Mesenchymal stem cell (in vitro differentiated cells and primary cell): Measurements from ENCODE around the gene MICOS13.

Experiments used
- DNase-seq: peaks from one replicate; pipeline ENCODE4 v3.0.0-alpha.2; 2013
- H2AFZ ChIP-seq: one replicate; pipeline ENCODE4 v1.6.1; 2013; ENCODE audit warnings: low read depth, mild to moderate bottlenecking, control low read depth, inconsistent platforms, low read length, moderate library complexity
- H2AK5ac ChIP-seq: 2 replicates; pipeline ENCODE4 v1.6.1; 2013; ENCODE audit warnings: low read length, moderate library complexity, mild to moderate bottlenecking, inconsistent platforms; ENCODE audit not compliant: severe bottlenecking
- H2BK120ac ChIP-seq: one replicate; pipeline ENCODE4 v1.6.1; 2013; ENCODE audit warnings: low read depth, mild to moderate bottlenecking, inconsistent platforms, low read length, moderate library complexity
- H2BK12ac ChIP-seq, 2 experiments: one replicate each; pipeline ENCODE4 v1.6.1; 2013; ENCODE audit warnings: inconsistent platforms in 2 of 2, low read length in 2 of 2, mild to moderate bottlenecking in 2 of 2, moderate library complexity in 2 of 2, control low read depth in 1 of 2
- H2BK15ac ChIP-seq: one replicate; pipeline ENCODE4 v1.6.1; 2013; ENCODE audit warnings: mild to moderate bottlenecking, low read depth, inconsistent platforms; ENCODE audit not compliant: poor library complexity, severe bottlenecking
- H2BK5ac ChIP-seq: 2 replicates; pipeline ENCODE4 v1.6.1; 2013; ENCODE audit warnings: low read depth, mild to moderate bottlenecking, low read length, control low read depth, inconsistent platforms; ENCODE audit not compliant: poor library complexity, severe bottlenecking
- H3K14ac ChIP-seq, 2 experiments: one replicate each; pipeline ENCODE4 v1.6.1; 2013; ENCODE audit warnings: inconsistent platforms in 2 of 2, low read length in 2 of 2, control low read depth in 1 of 2, mild to moderate bottlenecking in 1 of 2, moderate library complexity in 1 of 2
- H3K18ac ChIP-seq, 2 experiments: one replicate each; pipeline ENCODE4 v1.6.1; 2013; ENCODE audit warnings: inconsistent platforms in 2 of 2, low read length in 2 of 2, control low read depth in 1 of 2, low read depth in 1 of 2, mild to moderate bottlenecking in 1 of 2
- H3K23ac ChIP-seq, 2 experiments: one replicate each; pipeline ENCODE4 v1.6.1; 2013; ENCODE audit warnings: inconsistent platforms in 2 of 2, low read length in 2 of 2, mild to moderate bottlenecking in 2 of 2, moderate library complexity in 2 of 2, control low read depth in 1 of 2
- H3K27ac ChIP-seq: 2 replicates; pipeline ENCODE4 v1.5.1; 2013; ENCODE audit warnings: mild to moderate bottlenecking, moderate library complexity, low read length, control low read depth, inconsistent platforms; ENCODE audit not compliant: poor library complexity, severe bottlenecking
- H3K27me3 ChIP-seq, 2 experiments: 2 replicates each; pipeline versions ENCODE4 v1.6.1 to v1.7.0; 2013; ENCODE audit warnings: low read length in 2 of 2, mild to moderate bottlenecking in 2 of 2, moderate library complexity in 2 of 2, control low read depth in 1 of 2, inconsistent platforms in 1 of 2; ENCODE audit not compliant: control insufficient read depth in 1 of 2, insufficient read depth in 1 of 2
- H3K36me3 ChIP-seq, 2 experiments: 2 replicates each; pipeline versions ENCODE4 v1.6.1 to v1.7.0; 2013; ENCODE audit warnings: low read length in 2 of 2, control low read depth in 1 of 2, inconsistent platforms in 1 of 2, low read depth in 1 of 2, mild to moderate bottlenecking in 1 of 2; ENCODE audit not compliant: insufficient read depth in 2 of 2, control insufficient read depth in 1 of 2
- H3K4ac ChIP-seq, 2 experiments: one replicate each; pipeline ENCODE4 v1.6.1; 2013; ENCODE audit warnings: inconsistent platforms in 2 of 2, low read length in 2 of 2, mild to moderate bottlenecking in 2 of 2, moderate library complexity in 2 of 2, control low read depth in 1 of 2, low read depth in 1 of 2
- H3K4me1 ChIP-seq: 2 replicates; pipeline ENCODE4 v1.6.1; 2013; ENCODE audit warnings: low read depth, low read length, control low read depth; ENCODE audit not compliant: control insufficient read depth, insufficient read depth
- H3K4me2 ChIP-seq: 2 replicates; pipeline ENCODE4 v1.6.1; 2013; ENCODE audit warnings: low read length, mild to moderate bottlenecking, inconsistent platforms; ENCODE audit not compliant: poor library complexity, severe bottlenecking
- H3K4me3 ChIP-seq, 2 experiments: 2 replicates each; pipeline versions ENCODE4 v1.5.1 to v1.7.0; 2013; ENCODE audit warnings: low read length in 2 of 2, mild to moderate bottlenecking in 2 of 2, control low read depth in 1 of 2, low read depth in 1 of 2; ENCODE audit not compliant: insufficient read depth in 1 of 2
- H3K79me1 ChIP-seq: replicated peaks from 2 replicates; pipeline ENCODE4 v1.6.1; 2013; ENCODE audit warnings: mild to moderate bottlenecking, control low read depth, low read length, inconsistent platforms; ENCODE audit not compliant: poor library complexity, severe bottlenecking
- H3K9ac ChIP-seq: 2 replicates; pipeline ENCODE4 v1.7.0; 2013; ENCODE audit warnings: mild to moderate bottlenecking, low read length, moderate library complexity
- H3K9me3 ChIP-seq: 2 replicates; pipeline ENCODE4 v1.7.0; 2013; ENCODE audit warnings: mild to moderate bottlenecking, low read length; ENCODE audit not compliant: control insufficient read depth
- H4K8ac ChIP-seq: one replicate; pipeline ENCODE4 v1.6.1; 2013; ENCODE audit warnings: inconsistent platforms, mild to moderate bottlenecking, low read length, moderate library complexity
- H4K91ac ChIP-seq: one replicate; pipeline ENCODE4 v1.6.1; 2013; ENCODE audit warnings: mild to moderate bottlenecking, low read length, inconsistent platforms
- WGBS: methylation state at CpG from one replicate; pipeline ENCODE4 v1.1.7; 2013; ENCODE audit warnings: mixed read lengths; 5-methylcytosine and 5-hydroxymethylcytosine counted together

Gene MICOS13

GRCh38 chr19:5698635-5699422 lies 18.5 kb upstream of the MICOS13 start:
- Histone ChIP-seq H3K27me3 (no peaks in the 10 kb centered on the region), H3K9ac (no peak overlapping the region), H2BK5ac (no peak overlapping the region), H3K4ac (no peak overlapping the region), H3K79me1 (peaks cover 7% of the 10 kb centered on the region), H2AFZ (no peak overlapping the region), H4K8ac (no peak overlapping the region), H3K23ac (no peak overlapping the region), H3K4me3 (no peak overlapping the region), H3K27ac (no peak overlapping the region), H3K14ac (no peak overlapping the region), H3K18ac (no peak overlapping the region), H3K9me3 (no peaks in the 10 kb centered on the region), H2BK15ac (no peak overlapping the region), H3K36me3 (peaks cover 64 to 83% of the 10 kb centered on the region in 2 experiments), H3K4me2 (no peak overlapping the region), H2AK5ac (no peak overlapping the region), H3K4me1 (peaks cover 8% of the 10 kb centered on the region), H4K91ac (no peak overlapping the region), H2BK120ac (no peak overlapping the region), H2BK12ac (no peak overlapping the region)
- DNase-seq: no peak
- 96% methylated on average over 37 of the region's 38 CpGs for WGBS

GRCh38 chr19:5697890-5698634 lies 17.7 kb upstream of the MICOS13 start:
- H4K8ac ChIP-seq: no peak overlapping the region
- H3K4ac ChIP-seq: no peak overlapping the region
- H2BK12ac ChIP-seq: no peak overlapping the region
- no peak overlapping the region for H3K4me3 ChIP-seq
- H2BK120ac ChIP-seq: no peak overlapping the region
- no peak overlapping the region for H2BK15ac ChIP-seq
- H3K27ac ChIP-seq: no peak overlapping the region
- H3K79me1 ChIP-seq: peaks cover 7% of the 10 kb centered on the region
- no peak overlapping the region for H2AFZ ChIP-seq
- H3K4me2 ChIP-seq: no peak overlapping the region
- 92% methylated on average over 30 of the region's 30 CpGs for WGBS
- H2BK5ac ChIP-seq: no peak overlapping the region
- H3K4me1 ChIP-seq: peaks cover 11% of the 10 kb centered on the region
- no peak overlapping the region for H4K91ac ChIP-seq
- no peak for DNase-seq
- no peak overlapping the region for H3K18ac ChIP-seq
- no peaks in the 10 kb centered on the region for H3K9me3 ChIP-seq
- no peak overlapping the region for H3K23ac ChIP-seq
- no peak overlapping the region for H3K9ac ChIP-seq
- no peak overlapping the region for H3K14ac ChIP-seq
- H2AK5ac ChIP-seq: no peak overlapping the region
- peaks cover 64 to 83% of the 10 kb centered on the region in 2 experiments for H3K36me3 ChIP-seq
- no peaks in the 10 kb centered on the region for H3K27me3 ChIP-seq

GRCh38 chr19:5697022-5697889 lies 16.9 kb upstream of the MICOS13 start:
- Histone ChIP-seq H3K4me2 (no peak overlapping the region), H3K14ac (no peak overlapping the region), H3K79me1 (peaks cover 7% of the 10 kb centered on the region), H2BK120ac (no peak overlapping the region), H3K9me3 (no peaks in the 10 kb centered on the region), H2BK5ac (no peak overlapping the region), H2BK12ac (peak overlapping the region in 1 of 2 experiments; percentile 15), H3K4ac (no peak overlapping the region), H4K91ac (no peak overlapping the region), H2BK15ac (no peak overlapping the region), H3K27me3 (no peaks in the 10 kb centered on the region), H3K18ac (no peak overlapping the region), H3K4me3 (no peak overlapping the region), H2AFZ (no peak overlapping the region), H2AK5ac (peak overlapping the region; percentile 10), H3K27ac (no peak overlapping the region), H3K36me3 (peaks cover 72 to 90% of the 10 kb centered on the region in 2 experiments), H3K23ac (no peak overlapping the region), H3K9ac (no peak overlapping the region), H4K8ac (no peak overlapping the region), H3K4me1 (peaks cover 19% of the 10 kb centered on the region)
- DNase-seq: no peak
- 86% methylated on average over 22 of the region's 25 CpGs for WGBS
